Gastroesophageal sphincter (tissue), 3 donors: ENCODE data around the gene PCGF3.

Experiments
- EP300 ChIP-seq: sonication (generic); formaldehyde crosslinking; IDR thresholded peaks from one replicate; pipeline ENCODE4 v1.6.1; 2017; ENCODE audit warnings: antibody characterized with exemption, mild to moderate bottlenecking
- POLR2A ChIP-seq, 2 donors: fragments of 450-650 bp; IDR thresholded peaks; one replicate each; pipeline ENCODE4 v1.6.1; 2017; ENCODE audit warnings: antibody characterized with exemption in 2 of 2, mild to moderate bottlenecking in 2 of 2, moderate library complexity in 1 of 2
- POLR2AphosphoS5 ChIP-seq: sonication (generic); formaldehyde crosslinking; IDR thresholded peaks from one replicate; pipeline ENCODE4 v1.6.1; 2017; ENCODE audit warnings: antibody characterized with exemption
- TF ChIP-seq, protein P1 (sequence below), 4 experiments: fragments of 200-600 bp in 2 of 4; fragments of 450-650 bp in 2 of 4; sonication (generic) in 1 of 4; IDR thresholded peaks; one replicate each; pipeline ENCODE4 v1.5.1; 2017 to 2019; ENCODE audit warnings: antibody characterized with exemption in 4 of 4, mild to moderate bottlenecking in 2 of 4, moderate library complexity in 2 of 4

DNA sequence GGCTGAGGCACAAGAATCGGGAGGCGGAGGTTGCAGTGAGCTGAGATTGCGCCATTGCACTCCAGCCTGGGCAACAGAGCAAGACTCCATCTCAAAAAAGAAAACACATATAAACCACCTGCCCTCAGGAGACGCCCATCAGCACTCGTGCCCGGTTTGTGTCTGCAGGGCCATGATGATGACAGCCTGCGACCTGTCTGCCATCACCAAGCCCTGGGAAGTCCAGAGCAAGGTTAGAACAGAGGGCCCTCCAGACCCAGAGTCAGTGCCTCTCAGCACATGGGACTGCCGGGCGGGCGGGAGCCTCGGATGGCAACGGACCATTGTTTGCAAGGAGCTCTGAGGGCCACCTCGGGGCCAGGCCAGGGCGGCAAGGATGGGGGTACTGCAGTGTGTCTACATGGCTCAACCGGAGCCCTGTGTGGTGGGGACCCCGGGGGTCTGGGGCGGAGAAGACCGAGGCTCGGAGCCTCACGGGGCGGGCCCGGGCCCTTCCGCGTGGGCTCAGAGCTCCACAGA lies 40.9 kb upstream of the PCGF3 start:
- TF ChIP-seq, protein P1, sequence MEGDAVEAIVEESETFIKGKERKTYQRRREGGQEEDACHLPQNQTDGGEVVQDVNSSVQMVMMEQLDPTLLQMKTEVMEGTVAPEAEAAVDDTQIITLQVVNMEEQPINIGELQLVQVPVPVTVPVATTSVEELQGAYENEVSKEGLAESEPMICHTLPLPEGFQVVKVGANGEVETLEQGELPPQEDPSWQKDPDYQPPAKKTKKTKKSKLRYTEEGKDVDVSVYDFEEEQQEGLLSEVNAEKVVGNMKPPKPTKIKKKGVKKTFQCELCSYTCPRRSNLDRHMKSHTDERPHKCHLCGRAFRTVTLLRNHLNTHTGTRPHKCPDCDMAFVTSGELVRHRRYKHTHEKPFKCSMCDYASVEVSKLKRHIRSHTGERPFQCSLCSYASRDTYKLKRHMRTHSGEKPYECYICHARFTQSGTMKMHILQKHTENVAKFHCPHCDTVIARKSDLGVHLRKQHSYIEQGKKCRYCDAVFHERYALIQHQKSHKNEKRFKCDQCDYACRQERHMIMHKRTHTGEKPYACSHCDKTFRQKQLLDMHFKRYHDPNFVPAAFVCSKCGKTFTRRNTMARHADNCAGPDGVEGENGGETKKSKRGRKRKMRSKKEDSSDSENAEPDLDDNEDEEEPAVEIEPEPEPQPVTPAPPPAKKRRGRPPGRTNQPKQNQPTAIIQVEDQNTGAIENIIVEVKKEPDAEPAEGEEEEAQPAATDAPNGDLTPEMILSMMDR (IDR thresholded peaks at IDR 0.05), result no peak
- TF ChIP-seq EP300, result no peak
- TF ChIP-seq POLR2AphosphoS5, result no peak
- TF ChIP-seq POLR2A (IDR thresholded peaks at IDR 0.05), result no peak
